NCI-H345 (cell line): ENCODE results near the gene BMPR2.
"Not testable (repeated sequence)": the region's sequence is repeated elsewhere in the genome, so short reads cannot be mapped to it uniquely, and the experiment has no call there.

Experiments
- DNase-seq: peaks from one replicate; lab custom pipeline; 2025; lab: John Stamatoyannopoulos, UW

Gene BMPR2

DNA sequence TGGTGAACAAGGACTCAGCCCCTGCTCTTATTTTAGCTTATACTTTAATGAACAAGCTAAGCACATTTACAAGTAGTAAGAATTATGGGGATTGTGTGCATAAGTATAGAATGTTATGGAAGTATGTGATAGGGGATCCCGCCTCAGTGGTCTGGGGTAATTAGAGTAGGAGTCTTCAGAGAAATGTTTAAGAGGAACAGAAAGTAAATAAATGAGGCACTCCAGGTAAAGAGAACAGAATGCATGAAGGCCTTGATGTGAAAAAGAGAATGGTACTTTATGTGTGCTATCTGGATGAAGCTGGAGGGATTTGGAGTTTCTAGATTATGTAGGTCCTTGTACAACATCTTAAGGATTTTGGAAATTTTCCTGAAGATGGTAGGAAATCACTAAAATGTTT is 76.6 kb downstream of the BMPR2 start:
- DNase-seq: no peak

- DNase-seq: no peak
Observed at GRCh38 chr2:202454536-202454935, 78.4 kb downstream of the BMPR2 start.

- no peak for DNase-seq
Observed at GRCh38 chr2:202455114-202455513, 79.0 kb downstream of the BMPR2 start.

DNA sequence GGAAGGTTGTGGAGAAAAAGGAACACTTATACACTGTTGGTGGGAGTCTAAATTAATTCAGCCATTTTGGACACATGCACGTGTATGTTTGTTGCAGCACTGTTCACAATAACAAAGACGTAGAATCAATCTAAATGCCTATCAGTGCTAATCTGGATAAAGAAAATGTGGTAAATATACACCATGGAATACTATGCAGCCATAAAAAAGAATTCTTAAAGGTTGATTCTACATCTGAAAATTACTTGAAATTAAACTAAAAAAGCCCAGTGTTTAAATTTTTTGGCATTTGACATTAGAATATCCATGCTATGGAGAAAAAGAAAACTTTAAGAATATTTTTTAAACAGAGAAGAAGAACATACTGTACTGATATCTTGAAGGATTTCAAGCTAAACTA is 84.0 kb downstream of the BMPR2 start:
- DNase-seq: no peak

DNA sequence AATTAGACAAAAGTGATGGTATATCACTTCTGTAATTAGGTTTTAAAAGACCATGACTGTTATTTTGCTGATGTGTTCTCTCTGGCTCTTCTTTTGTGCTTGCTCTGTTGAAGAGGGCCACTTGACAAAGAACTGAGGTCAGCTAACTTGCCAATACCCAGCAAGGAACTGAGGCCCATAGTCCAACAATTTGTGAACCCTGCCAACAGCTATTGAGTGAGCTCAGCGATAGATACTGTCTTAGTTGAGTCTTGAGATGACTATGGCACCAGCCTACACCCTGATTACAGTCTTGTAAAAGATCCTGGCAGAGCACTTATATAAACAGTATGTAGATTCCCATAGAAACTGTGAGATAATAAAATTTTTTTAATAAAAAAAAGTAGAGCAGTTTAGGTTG is 103.0 kb downstream of the BMPR2 start:
- no peak for DNase-seq

GRCh38 chr2:202479610-202480009 is 103.5 kb downstream of the BMPR2 start:
- no peak for DNase-seq

- DNase-seq: no peak
Observed at GRCh38 chr2:202486351-202486750, 110.2 kb downstream of the BMPR2 start.

- no peak for DNase-seq
Observed at GRCh38 chr2:202488671-202489070, 112.5 kb downstream of the BMPR2 start.

- DNase-seq: no peak
Observed at GRCh38 chr2:202490479-202490878, 114.4 kb downstream of the BMPR2 start.

DNA sequence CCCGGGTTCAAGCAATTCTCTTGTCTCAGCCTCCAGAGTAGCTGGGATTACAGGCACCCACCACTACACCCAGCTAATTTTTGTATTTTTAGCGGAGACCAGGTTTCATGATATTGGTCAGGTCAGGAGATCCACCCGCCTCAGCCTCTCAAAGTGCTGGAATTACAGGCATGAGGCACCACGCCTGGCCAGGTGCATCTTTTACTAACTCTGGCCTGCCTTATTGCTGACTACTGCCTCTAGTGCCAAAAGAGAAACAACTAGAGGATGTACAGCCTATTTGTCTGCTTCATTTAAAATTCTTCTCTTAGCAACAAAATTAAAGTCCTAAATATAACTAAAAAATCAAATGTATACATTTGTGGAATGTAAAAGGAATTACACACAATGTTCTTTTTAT is 115.4 kb downstream of the BMPR2 start:
- no peak for DNase-seq

- DNase-seq: peak; percentile 21
Observed at GRCh38 chr2:202494300-202495229, 118.4 kb downstream of the BMPR2 start.

DNA sequence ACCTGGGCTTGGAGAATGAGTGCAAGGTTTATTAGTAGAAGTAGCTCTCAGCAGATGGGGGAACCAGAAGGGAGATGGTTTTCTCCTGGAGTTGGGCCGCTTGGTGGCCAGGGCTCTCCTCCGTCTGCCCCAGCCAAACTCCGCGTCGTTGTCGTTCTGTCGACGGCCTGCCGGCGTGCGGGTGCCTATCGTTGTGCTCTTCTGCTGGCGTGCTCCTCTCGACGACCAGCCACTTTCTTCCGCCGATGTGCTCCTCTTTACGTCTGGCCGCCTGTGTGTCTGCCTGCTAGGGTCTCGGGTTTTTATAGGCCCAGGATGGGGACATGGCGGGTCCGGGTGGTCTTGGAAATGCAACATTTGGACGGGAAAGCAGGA is 119.1 kb downstream of the BMPR2 start:
- DNase-seq: no peak

DNA sequence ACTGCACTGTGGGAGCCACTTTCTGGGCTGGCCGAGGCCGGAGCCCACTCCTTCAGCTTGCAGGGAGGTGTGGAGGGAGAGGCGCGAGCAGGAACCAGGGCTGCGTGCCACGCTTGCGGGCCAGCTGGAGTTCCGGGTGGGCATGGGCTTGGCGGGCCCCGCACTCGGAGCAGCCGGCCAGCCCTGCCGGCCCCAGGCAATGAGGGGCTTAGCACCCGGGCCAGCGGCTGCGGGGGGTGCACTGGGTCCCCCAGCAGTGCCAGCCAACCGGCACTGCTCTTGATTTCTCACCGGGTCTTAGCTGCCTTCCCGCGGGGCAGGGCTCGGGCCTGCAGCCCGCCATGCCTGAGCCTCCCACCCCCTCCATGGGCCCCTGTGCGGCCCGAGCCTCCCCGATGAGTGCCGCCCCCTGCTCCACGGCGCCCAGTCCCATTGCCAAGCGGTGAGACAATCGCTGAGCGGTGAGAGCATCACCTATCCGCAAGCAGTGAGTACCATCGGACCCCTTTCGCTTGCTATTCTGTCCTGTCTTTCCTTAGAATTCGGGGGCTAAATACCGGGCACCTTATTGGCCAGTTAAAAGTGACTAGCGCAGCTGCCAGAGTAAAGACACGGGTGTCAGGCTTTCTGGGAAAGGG is 120.8 kb downstream of the BMPR2 start:
- DNase-seq: not testable (repeated sequence)

- not testable (repeated sequence) for DNase-seq
Observed at GRCh38 chr2:202497473-202497866, 121.3 kb downstream of the BMPR2 start.

- DNase-seq: not testable (repeated sequence)
Observed at GRCh38 chr2:202499841-202500240, 123.7 kb downstream of the BMPR2 start.

GRCh38 chr2:202503276-202503675 is 127.1 kb downstream of the BMPR2 start:
- not testable (repeated sequence) for DNase-seq

DNA sequence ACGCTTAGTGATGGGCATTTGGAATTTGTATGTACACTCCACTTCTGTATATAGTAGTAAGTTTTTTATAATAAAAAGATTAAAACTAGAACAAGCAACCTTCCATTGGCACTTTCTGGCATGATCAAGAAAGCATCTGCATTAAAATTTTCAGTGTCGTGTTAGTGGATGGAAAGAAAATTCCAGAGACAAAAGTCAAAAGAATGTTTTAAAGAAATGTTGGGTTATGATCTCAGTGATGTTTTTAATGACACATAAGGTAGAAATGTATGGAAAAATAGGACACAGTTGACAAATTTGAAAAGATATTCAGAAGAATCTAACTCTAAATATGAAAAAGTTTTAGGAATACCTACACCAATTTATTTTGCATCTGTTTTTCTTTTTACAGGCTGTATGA is 132.6 kb downstream of the BMPR2 start:
- no peak for DNase-seq

GRCh38 chr2:202510911-202511310 is 134.8 kb downstream of the BMPR2 start:
- DNase-seq: no peak

- DNase-seq: no peak
Observed at GRCh38 chr2:202512176-202512575, 136.0 kb downstream of the BMPR2 start.

- no peak for DNase-seq
Observed at GRCh38 chr2:202514732-202515131, 138.6 kb downstream of the BMPR2 start.

- DNase-seq: no peak
Observed at GRCh38 chr2:202519453-202519852, 143.3 kb downstream of the BMPR2 start.

- no peak for DNase-seq
Observed at GRCh38 chr2:202521470-202521869, 145.3 kb downstream of the BMPR2 start.

GRCh38 chr2:202529389-202529788 is 153.3 kb downstream of the BMPR2 start:
- no peak for DNase-seq
